Measurements from ENCODE around the gene CASQ2.
"Not testable (repeated sequence)": the region's sequence is repeated elsewhere in the genome, so short reads cannot be mapped to it uniquely, and the experiment has no call there.

DNA sequence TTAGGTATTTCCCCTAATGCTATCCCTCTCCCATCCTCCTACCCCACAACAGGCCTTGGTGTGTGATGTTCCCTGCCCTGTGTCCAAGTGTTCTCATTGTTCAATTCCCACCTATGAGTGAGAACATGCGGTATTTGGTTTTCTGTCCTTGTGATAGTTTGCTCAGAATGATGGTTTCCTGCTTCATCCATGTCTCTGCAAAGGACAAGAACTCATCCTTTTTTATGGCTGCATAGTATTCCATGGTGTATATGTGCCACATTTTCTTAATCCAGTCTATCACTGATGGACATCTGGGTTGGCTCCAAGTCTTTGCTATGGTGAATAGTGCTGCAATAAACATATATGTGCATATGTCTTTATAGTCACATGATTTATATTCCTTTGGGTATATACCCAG is 10.6 kb upstream of the CASQ2 start:
- TF ChIP-seq, protein P1, sequence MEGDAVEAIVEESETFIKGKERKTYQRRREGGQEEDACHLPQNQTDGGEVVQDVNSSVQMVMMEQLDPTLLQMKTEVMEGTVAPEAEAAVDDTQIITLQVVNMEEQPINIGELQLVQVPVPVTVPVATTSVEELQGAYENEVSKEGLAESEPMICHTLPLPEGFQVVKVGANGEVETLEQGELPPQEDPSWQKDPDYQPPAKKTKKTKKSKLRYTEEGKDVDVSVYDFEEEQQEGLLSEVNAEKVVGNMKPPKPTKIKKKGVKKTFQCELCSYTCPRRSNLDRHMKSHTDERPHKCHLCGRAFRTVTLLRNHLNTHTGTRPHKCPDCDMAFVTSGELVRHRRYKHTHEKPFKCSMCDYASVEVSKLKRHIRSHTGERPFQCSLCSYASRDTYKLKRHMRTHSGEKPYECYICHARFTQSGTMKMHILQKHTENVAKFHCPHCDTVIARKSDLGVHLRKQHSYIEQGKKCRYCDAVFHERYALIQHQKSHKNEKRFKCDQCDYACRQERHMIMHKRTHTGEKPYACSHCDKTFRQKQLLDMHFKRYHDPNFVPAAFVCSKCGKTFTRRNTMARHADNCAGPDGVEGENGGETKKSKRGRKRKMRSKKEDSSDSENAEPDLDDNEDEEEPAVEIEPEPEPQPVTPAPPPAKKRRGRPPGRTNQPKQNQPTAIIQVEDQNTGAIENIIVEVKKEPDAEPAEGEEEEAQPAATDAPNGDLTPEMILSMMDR (IDR thresholded peaks at IDR 0.05; ENCODE audit: low read depth, low read length, poor library complexity, severe bottlenecking), result not testable (repeated sequence)
- not testable (repeated sequence) for TF ChIP-seq EZH2phosphoT487 (IDR thresholded peaks at IDR 0.05; ENCODE audit: borderline replicate concordance, low read length)

Data from DOHH2 (cell line).